Heart left ventricle (tissue), 16 donors: Measurements from ENCODE around the gene CSRP3. TPM values are rescaled to one million over a fixed set of nuclear protein-coding genes. Genes with fewer than 3 reads are reported as not detected.

ENCODE experiments used
- ATAC-seq, 4 donors: fragments of 200-7000 bp; cut with Tn5 transposase; one replicate each; pipeline ENCODE4 v1.9.1; 2020 to 2022; ENCODE audit warnings: moderate library complexity in 4 of 4, mild to moderate bottlenecking in 3 of 4, moderate number of reproducible peaks in 1 of 4
- DNase-seq, 5 donors: peaks; one replicate each; pipeline ENCODE4 v3.0.0-alpha.2; 2020
- H3K27ac ChIP-seq, 12 donors: fragments of 200-600 bp; sonication (generic) in 4 of 12; one replicate each; pipeline versions ENCODE4 v1.5.0 to v1.8.0; 2016 to 2022; ENCODE audit warnings: mild to moderate bottlenecking in 2 of 12
- H3K27me3 ChIP-seq, 9 donors: fragments of 200-600 bp; sonication (generic) in 2 of 9; one replicate each; pipeline versions ENCODE4 v1.5.1 to v1.8.0; 2016 to 2022; ENCODE audit warnings: mild to moderate bottlenecking in 3 of 9
- H3K36me3 ChIP-seq, 9 donors: fragments of 200-600 bp; sonication (generic) in 2 of 9; one replicate each; pipeline versions ENCODE4 v1.5.0 to v1.8.0; 2018 to 2022; ENCODE audit warnings: mild to moderate bottlenecking in 2 of 9
- H3K4me1 ChIP-seq, 12 donors: fragments of 200-600 bp; sonication (generic) in 4 of 12; one replicate each; pipeline versions ENCODE4 v1.5.0 to v1.8.0; 2016 to 2022; ENCODE audit warnings: mild to moderate bottlenecking in 3 of 12
- H3K4me3 ChIP-seq, 12 donors: fragments of 200-600 bp; sonication (generic) in 4 of 12; one replicate each; pipeline versions ENCODE4 v1.5.0 to v1.8.0; 2017 to 2022; ENCODE audit warnings: mild to moderate bottlenecking in 9 of 12, moderate library complexity in 4 of 12
- H3K9me3 ChIP-seq, 12 donors: fragments of 200-600 bp; sonication (generic) in 4 of 12; one replicate each; pipeline versions ENCODE4 v1.5.0 to v1.8.0; 2016 to 2022; ENCODE audit warnings: mild to moderate bottlenecking in 1 of 12
- CTCF ChIP-seq, 12 donors: fragments of 200-600 bp; sonication (generic) in 4 of 12; IDR thresholded peaks; one replicate each; pipeline versions ENCODE4 v1.5.0 to v1.8.0; 2018 to 2022; ENCODE audit warnings: antibody characterized with exemption in 12 of 12, mild to moderate bottlenecking in 5 of 12
- POLR2A ChIP-seq, 2 donors: fragments of 450-650 bp; IDR thresholded peaks; one replicate each; pipeline ENCODE4 v1.6.1; 2017; ENCODE audit warnings: antibody characterized with exemption in 2 of 2, mild to moderate bottlenecking in 2 of 2, moderate library complexity in 2 of 2
- WGBS, 4 donors: extraction: QIAGEN DNeasy Blood & Tissue Kit in 2 of 4; methylation state at CpG; one replicate each; pipeline versions ENCODE4 v1.1.5 to v1.1.7; 2013 to 2018; 5-methylcytosine and 5-hydroxymethylcytosine counted together
- intact Hi-C, 10 donors: fragments of 100-400 bp; cut with DNase I; formaldehyde crosslinking; loops; one replicate each; pipeline versions ENCODE4 v1.11.1 to v1.14.2; 2022
- polyA plus RNA-seq, 2 donors: library from polyadenylated mRNA; stranded (reverse); fragments of 200-250 nt; gene quantifications; one replicate each; pipeline ENCODE4 v1.2.3, GENCODE V29; 2013
- total RNA-seq, 9 donors: library from RNA; depleted of rRNA in 2 of 9; stranded (reverse); fragments of >200 nt in 2 of 9; fragmentation: NEBNext Ultra II Directional in 3 of 9; extraction: Animal tissue kit (Norgen Biotek cat#: 25700) in 3 of 9; gene quantifications; one replicate each; pipeline versions ENCODE4 v1.1.0 to v1.2.4, GENCODE V29; 2016 to 2023
- donor health status: ischemic (EF 13 %, LVEDD 7.1; RV severe dilation, severe dysfunction).
- donor health status: healthy with polysubstance abuse.
- donor health status: DM: no; HTN: yes; CAD: no.
- donor health status: DM: no; HTN: no; CAD: no.
- donor health status: ischemic (EF 25% LVEDD 6.9; RV normal size, moderate dysfunction).
- donor health status: ischemic (EF 25% LVEDD 5.7; RV mildly dilated, moderate dysfunction).
- donor health status: healthy.
- donor health status: DM: yes; HTN: yes; CAD: no.
- donor health status: ischemic (EF 35%, LVEDD 5.7; RV mildly dilated, moderate dysfunction).
- donor health status: nonischemic (EF 11% LVEDD 7.7; RV severe dilation, severe dysfunction).
- donor health status: DM: yes; HTN: yes; CAD: no.
- donor health status: PGD.
- donor health status: ischemic (EF 29% LVEDD 5.4; RV normal size, mild dysfunction).
- donor health status: nonischemic (EF 23%, LVEDD 6.1; RV moderate dilation, normal function).

Gene CSRP3
- total and polyA plus RNA-seq, 11 donors = 988 to 3,521 (median 2,178) TPM

DNA sequence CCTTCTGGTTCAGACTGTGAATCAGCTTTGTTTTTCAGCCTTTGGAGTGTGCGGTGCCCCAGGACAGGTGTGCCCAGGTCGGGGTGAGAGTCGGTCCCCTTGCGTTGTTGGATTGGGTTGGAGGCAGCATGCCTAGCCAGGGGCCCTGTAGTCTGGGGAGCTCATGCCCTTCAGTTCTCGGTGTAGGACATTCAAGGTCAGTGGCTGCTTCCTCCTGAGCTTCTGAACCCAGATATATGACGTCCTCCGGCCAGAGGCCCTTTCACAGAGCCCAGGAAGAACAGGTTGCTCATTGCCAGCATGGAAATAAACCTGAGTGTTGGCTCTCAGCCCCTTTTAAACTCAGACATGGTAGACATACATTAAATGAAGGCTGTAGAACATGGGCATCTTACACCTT, 2.7 kb downstream of the CSRP3 start:
- Histone ChIP-seq H3K4me3 (peak overlapping the region in 11 of 12 donors; percentile 4 to 70 (median 57)), H3K27ac (peak overlapping the region; percentile 74 to 96 (median 90))
- intact Hi-C loops = loop anchor here in 1 of 10 donors (5.0 kb wide), 1 partner anchor 38 kb away; no protein-coding TSS in a partner anchor

DNA sequence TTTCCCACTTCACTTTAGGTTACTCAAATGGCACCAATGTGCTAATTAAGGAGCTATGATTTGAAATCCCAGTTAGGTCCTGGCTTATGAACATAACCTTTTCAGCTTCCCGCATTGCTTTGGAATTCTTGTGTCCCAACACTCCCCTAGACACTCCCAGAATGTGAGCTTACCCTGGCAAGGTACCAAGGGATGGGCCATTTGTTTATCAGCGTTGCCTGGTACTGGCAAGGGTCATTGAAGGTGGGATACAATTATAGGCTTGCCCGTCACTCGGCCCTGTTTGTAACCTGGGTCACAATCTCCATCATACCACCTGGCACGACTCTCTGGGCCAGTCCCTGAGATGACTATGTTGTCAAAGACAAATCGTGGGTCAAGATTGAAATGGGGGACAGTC, 5.4 kb downstream of the CSRP3 start:
- Histone ChIP-seq H3K4me1 (peaks cover 0 to 43% (median 8%) of the 10 kb centered on the region in 12 donors), H3K36me3 (peaks cover 0 to 15% (median 2%) of the 10 kb centered on the region in 9 donors), H3K27me3 (no peaks in the 10 kb centered on the region), H3K27ac (peak overlapping the region; percentile 7 to 96 (median 82)), H3K9me3 (no peaks in the 10 kb centered on the region), H3K4me3 (peak overlapping the region in 4 of 12 donors; percentile 5 to 17 (median 8))
- no peak for TF ChIP-seq CTCF (IDR thresholded peaks at IDR 0.05)
- TF ChIP-seq POLR2A (IDR thresholded peaks at IDR 0.05) = no peak
- intact Hi-C loops = loop anchor here in 1 of 10 donors (5.0 kb wide), 1 partner anchor 41 kb away; no protein-coding TSS in a partner anchor
- ATAC-seq (peak; percentile 63 to 74 (median 69)), DNase-seq (peak in 4 of 5 donors; percentile 75 to 81 (median 78))
- 48 to 62% (median 56%) methylated on average over 6 of the region's 6 CpGs for WGBS, 4 donors

More for the DNA sequence above, 2.7 kb downstream of the CSRP3 start:
- DNase-seq (peak in 4 of 5 donors; percentile 29 to 77 (median 46)), ATAC-seq (peak in 3 of 4 donors; percentile 35 to 56 (median 52))
- Histone ChIP-seq H3K9me3 (no peaks in the 10 kb centered on the region), H3K27me3 (no peaks in the 10 kb centered on the region), H3K4me1 (peaks cover 0 to 19% (median 1%) of the 10 kb centered on the region in 12 donors), H3K36me3 (peaks cover 0 to 7% (median 0%) of the 10 kb centered on the region in 9 donors)
- TF ChIP-seq POLR2A (IDR thresholded peaks at IDR 0.05) (peak in 1 of 2 donors; percentile 15), CTCF (IDR thresholded peaks at IDR 0.05) (no peak)
- 44 to 61% (median 54%) methylated on average over 6 to 7 of the region's 7 CpGs for WGBS, 4 donors

DNA sequence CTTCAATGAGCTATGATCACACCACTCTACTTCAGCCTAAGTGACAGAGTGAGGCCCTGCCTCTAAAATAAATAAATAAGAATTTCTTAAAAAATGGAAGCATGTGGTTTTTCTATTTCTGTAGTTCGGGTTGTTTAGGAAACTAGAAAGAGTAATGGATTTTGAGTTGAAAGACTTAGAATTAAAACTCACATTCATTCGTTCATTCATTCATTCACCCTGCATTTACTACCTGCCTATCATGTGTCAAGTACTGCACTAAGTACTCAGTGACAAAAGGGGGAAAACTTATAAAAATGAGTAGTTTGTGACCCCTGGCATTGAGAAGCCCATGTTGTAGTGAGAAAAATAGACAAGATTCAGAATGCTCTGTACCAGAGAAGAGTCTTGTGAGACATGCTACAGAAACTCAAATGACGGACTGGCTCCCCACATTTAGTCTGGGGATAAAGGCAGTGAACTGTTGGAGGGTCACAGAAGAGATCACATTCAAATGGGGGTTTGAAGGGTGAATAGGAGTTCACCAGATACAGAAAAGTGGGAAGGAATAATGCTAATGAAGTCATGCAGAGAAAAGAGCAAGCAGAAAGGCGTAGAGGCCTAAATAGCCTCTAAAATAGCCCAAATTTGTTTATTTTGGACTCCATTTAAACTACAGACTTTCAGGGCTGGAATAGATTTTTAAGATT, 7.0 kb downstream of the CSRP3 start:
- Histone ChIP-seq H3K4me1 (peaks cover 0 to 60% (median 6%) of the 10 kb centered on the region in 12 donors), H3K9me3 (no peaks in the 10 kb centered on the region), H3K27me3 (no peaks in the 10 kb centered on the region), H3K36me3 (peaks cover 0 to 31% (median 9%) of the 10 kb centered on the region in 9 donors), H3K27ac (peak overlapping the region in 10 of 12 donors; percentile 28 to 96 (median 90)), H3K4me3 (no peak overlapping the region)
- WGBS, 4 donors = 75 to 83% (median 78%) methylated on average over 4 of the region's 4 CpGs
- intact Hi-C loops = loop anchor here in 2 of 10 donors (5.0 kb wide), 2 partner anchors 43 to 48 kb away; partner anchors contain the start of gene E2F8 (in 1 of the 2)
- DNase-seq = no peak
- TF ChIP-seq POLR2A (IDR thresholded peaks at IDR 0.05) (no peak), CTCF (IDR thresholded peaks at IDR 0.05) (no peak)
- no peak for ATAC-seq

GRCh38 chr11:19193916-19194315, 7.9 kb downstream of the CSRP3 start:
- 38 to 60% (median 46%) methylated on average over 2 of the region's 2 CpGs for WGBS, 4 donors
- ATAC-seq (peak in 1 of 4 donors; percentile 23), DNase-seq (no peak)
- Histone ChIP-seq H3K27me3 (no peaks in the 10 kb centered on the region), H3K36me3 (peaks cover 0 to 40% (median 14%) of the 10 kb centered on the region in 9 donors), H3K9me3 (no peaks in the 10 kb centered on the region), H3K27ac (peak overlapping the region; percentile 16 to 96 (median 84)), H3K4me3 (no peak overlapping the region), H3K4me1 (peaks cover 0 to 63% (median 6%) of the 10 kb centered on the region in 12 donors)
- intact Hi-C loops = loop anchor here in 1 of 10 donors (5.0 kb wide), 1 partner anchor 48 kb away; the partner anchor contains the start of gene E2F8
- TF ChIP-seq POLR2A (IDR thresholded peaks at IDR 0.05) = no peak
- TF ChIP-seq CTCF (IDR thresholded peaks at IDR 0.05) = no peak
